HepG2 (cell line): ENCODE measurements around the gene TSPAN31. TPM values are rescaled to one million over a fixed set of nuclear protein-coding genes. Genes with fewer than 3 reads are reported as not detected.

Experiments
- ARNTL ChIP-seq: sonication (generic); formaldehyde crosslinking; IDR thresholded peaks from 2 replicates; pipeline ENCODE4 v1.4.0; 2020; ENCODE audit warnings: mild to moderate bottlenecking, missing genetic modification reagents
- HDAC2 ChIP-seq: sonication (generic); formaldehyde crosslinking; IDR thresholded peaks from 2 replicates; pipeline ENCODE4 v1.4.0; 2020; ENCODE audit warnings: missing genetic modification reagents
- JARID2 ChIP-seq: sonication (generic); formaldehyde crosslinking; IDR thresholded peaks from 2 replicates; pipeline ENCODE4 v1.8.1; 2023; ENCODE audit warnings: missing genetic modification reagents, inconsistent platforms; ENCODE audit not compliant: insufficient replicate concordance
- KIAA2018 ChIP-seq: sonication (generic); formaldehyde crosslinking; IDR thresholded peaks from 2 replicates; pipeline ENCODE4 v1.5.0; 2020; ENCODE audit warnings: mild to moderate bottlenecking, missing genetic modification reagents, borderline replicate concordance
- PRDM15 ChIP-seq: sonication (generic); formaldehyde crosslinking; IDR thresholded peaks from 2 replicates; pipeline ENCODE4 v1.4.0; 2020; ENCODE audit warnings: missing genetic modification reagents
- SMAD1 ChIP-seq: sonication (generic); formaldehyde crosslinking; IDR thresholded peaks from 2 replicates; pipeline ENCODE4 v1.4.0; 2020; ENCODE audit warnings: missing genetic modification reagents, low read depth, mild to moderate bottlenecking, borderline replicate concordance
- ZBTB4 ChIP-seq: sonication (generic); formaldehyde crosslinking; IDR thresholded peaks from 2 replicates; pipeline ENCODE4 v1.4.0; 2020; ENCODE audit warnings: missing genetic modification reagents, mild to moderate bottlenecking, borderline replicate concordance
- ZNF276 ChIP-seq: sonication (generic); formaldehyde crosslinking; IDR thresholded peaks from 2 replicates; pipeline ENCODE4 v1.4.0; 2020; ENCODE audit warnings: mild to moderate bottlenecking, low read depth, missing genetic modification reagents
- ZNF567 ChIP-seq: sonication (generic); formaldehyde crosslinking; IDR thresholded peaks from 2 replicates; pipeline ENCODE4 v1.8.1; 2023; ENCODE audit warnings: mild to moderate bottlenecking, missing genetic modification reagents, borderline replicate concordance
- ZNF850 ChIP-seq: sonication (generic); formaldehyde crosslinking; conservative IDR thresholded peaks from 2 replicates; pipeline ENCODE4 v1.9.0; 2021; ENCODE audit warnings: mild to moderate bottlenecking, missing genetic modification reagents
- polyA plus RNA-seq, 8 experiments: library from polyadenylated mRNA; depleted of rRNA in 3 of 8; stranded (reverse) in 7 of 8; unstranded in 1 of 8; fragments of >200 nt; fragmentation: Illumina TruSeq in 4 of 8; extraction: Trizol in 4 of 8; gene quantifications; 2 replicates each; pipeline versions ENCODE4 v1.2.1 to v1.2.3, GENCODE V29; 2011 to 2016; ENCODE audit warnings: low read depth in 4 of 8, missing spikeins in 1 of 8, mixed read lengths in 1 of 8; ENCODE audit not compliant: insufficient read depth in 1 of 8
- total RNA-seq, 5 experiments: library from RNA; depleted of rRNA; stranded (reverse); fragments of >200 nt; fragmentation: Illumina TruSeq; extraction: Trizol; gene quantifications; 2 replicates each; pipeline ENCODE4 v1.2.3, GENCODE V29; 2016; ENCODE audit warnings: low read depth in 1 of 5

The TSPAN31 gene
- total and polyA plus RNA-seq, 2 of the 13 experiments (the other 11 are each of a cell fraction or from before 2014, with no cell fraction given) = 10.4 to 24.6 TPM

- TF ChIP-seq ARNTL (CRISPR knock-in tag) (peak; percentile 96), KIAA2018 (CRISPR knock-in tag) (0 out of 2 replicates have a peak, but pooled peaks have one; percentile 59), JARID2 (CRISPR knock-in tag) (no peak), HDAC2 (CRISPR knock-in tag) (peak; percentile 76; the same call in 1 of the 2 replicates), ZNF567 (CRISPR knock-in tag) (no peak; the same call in 1 of the 2 replicates), ZNF850 (CRISPR knock-in tag) (no peak), SMAD1 (no peak), ZNF276 (peak; percentile 63; the same call in 1 of the 2 replicates), ZBTB4 (CRISPR knock-in tag) (0 out of 2 replicates have a peak, but pooled peaks have one; percentile 31), PRDM15 (peak; percentile 94)
These were observed 27.1 kb downstream of the TSPAN31 start, which contains the start of gene METTL1 (continued) for GRCh38 chr12:57771873-57772428.
